ENCODE measurements around the gene BACE2.

DNA sequence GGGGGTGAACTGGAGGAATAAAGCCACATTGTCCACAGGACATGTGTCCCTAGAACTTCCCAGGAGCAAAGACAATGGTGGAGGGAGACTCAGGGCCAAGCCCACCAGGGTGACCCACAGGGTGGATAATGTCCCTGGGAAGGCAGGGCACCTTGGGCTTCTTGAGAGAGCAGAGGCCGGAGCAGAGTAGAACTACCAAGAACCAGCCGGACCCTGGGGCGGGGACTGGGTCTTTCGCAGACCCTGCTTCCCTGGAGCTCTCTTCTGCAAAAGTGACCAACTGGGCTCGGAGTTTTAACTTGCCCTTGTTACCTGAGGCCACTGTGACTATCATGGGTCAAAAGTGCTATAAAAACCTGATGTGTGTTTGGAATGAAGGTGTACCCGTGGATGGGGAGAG lies 147.8 kb downstream of the BACE2 start:
- no peak for TF ChIP-seq TCF7L2 (IDR thresholded peaks at IDR 0.05; ENCODE audit: borderline replicate concordance, extremely low read depth, insufficient read depth, insufficient read length)
- TF ChIP-seq CTCF (IDR thresholded peaks at IDR 0.05 in 2 of 3, conservative IDR thresholded peaks at IDR 0.05 in 1 of 3; ENCODE audit: borderline replicate concordance in 1 of 3, insufficient read depth in 1 of 3, low read depth in 2 of 3, low read length in 2 of 3) = no peak
- TF ChIP-seq, protein P1, sequence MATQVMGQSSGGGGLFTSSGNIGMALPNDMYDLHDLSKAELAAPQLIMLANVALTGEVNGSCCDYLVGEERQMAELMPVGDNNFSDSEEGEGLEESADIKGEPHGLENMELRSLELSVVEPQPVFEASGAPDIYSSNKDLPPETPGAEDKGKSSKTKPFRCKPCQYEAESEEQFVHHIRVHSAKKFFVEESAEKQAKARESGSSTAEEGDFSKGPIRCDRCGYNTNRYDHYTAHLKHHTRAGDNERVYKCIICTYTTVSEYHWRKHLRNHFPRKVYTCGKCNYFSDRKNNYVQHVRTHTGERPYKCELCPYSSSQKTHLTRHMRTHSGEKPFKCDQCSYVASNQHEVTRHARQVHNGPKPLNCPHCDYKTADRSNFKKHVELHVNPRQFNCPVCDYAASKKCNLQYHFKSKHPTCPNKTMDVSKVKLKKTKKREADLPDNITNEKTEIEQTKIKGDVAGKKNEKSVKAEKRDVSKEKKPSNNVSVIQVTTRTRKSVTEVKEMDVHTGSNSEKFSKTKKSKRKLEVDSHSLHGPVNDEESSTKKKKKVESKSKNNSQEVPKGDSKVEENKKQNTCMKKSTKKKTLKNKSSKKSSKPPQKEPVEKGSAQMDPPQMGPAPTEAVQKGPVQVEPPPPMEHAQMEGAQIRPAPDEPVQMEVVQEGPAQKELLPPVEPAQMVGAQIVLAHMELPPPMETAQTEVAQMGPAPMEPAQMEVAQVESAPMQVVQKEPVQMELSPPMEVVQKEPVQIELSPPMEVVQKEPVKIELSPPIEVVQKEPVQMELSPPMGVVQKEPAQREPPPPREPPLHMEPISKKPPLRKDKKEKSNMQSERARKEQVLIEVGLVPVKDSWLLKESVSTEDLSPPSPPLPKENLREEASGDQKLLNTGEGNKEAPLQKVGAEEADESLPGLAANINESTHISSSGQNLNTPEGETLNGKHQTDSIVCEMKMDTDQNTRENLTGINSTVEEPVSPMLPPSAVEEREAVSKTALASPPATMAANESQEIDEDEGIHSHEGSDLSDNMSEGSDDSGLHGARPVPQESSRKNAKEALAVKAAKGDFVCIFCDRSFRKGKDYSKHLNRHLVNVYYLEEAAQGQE (IDR thresholded peaks at IDR 0.05; ENCODE audit: low read depth) = no peak
- TF ChIP-seq SRF (IDR thresholded peaks at IDR 0.05; ENCODE audit: low read depth) = no peak
- no peak for TF ChIP-seq CEBPB (IDR thresholded peaks at IDR 0.05; ENCODE audit: low read depth)
- no peak for TF ChIP-seq POLR2A (IDR thresholded peaks at IDR 0.05; ENCODE audit: borderline replicate concordance, extremely low read depth, insufficient read depth, insufficient read length)

Measured in HCT116 (cell line).